Ramos (cell line): ENCODE results near the gene COL7A1.
"Not testable (repeated sequence)": the region's sequence is repeated elsewhere in the genome, so short reads cannot be mapped to it uniquely, and the experiment has no call there.

Experiments used
- in situ Hi-C: fragments of 300-500 bp; cut with MboI; formaldehyde crosslinking; loops from one replicate; pipeline ENCODE4 v1.14.3; 2022; ENCODE audit warnings: low sequenced_read_pairs; ENCODE audit not compliant: unreplicated experiment

The COL7A1 gene

DNA sequence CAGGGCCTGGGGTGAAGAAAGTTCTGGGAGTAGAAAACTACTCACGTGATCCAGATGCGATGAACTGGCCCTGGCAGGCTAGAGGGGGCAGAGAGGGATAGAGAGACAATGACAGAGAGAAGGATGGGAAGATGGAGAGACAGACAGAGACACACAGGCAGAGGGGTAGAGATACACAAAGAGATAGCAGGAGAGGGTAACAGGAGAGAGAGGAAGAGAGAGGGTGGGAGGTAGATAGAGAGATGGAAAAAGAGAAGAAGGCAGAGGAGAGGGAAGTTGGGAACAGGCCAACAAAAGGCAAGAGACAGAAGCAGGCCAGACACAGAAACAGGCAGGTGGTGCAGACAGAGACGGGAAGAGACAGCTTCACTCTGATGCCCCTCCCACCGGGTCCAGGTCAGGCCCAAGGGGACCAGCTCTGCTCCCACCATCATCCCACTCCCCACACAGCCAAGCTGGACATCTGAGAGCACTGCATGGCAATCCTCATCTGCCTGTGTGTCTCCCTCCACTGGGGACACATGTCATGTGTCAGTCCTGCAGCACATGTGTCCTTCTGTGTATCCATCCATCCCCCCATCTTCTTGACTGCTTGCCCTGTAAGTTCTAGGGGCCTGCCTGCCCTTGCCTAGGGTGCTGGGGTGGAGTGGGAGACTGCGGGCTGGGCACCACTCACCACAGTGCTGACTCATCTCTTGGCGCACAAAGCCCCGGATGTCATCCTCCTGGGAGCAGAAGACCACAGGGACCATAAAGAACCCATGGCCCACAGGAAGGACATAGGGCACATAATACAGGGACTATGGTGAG, 29.3 kb downstream of the COL7A1 start:
- in situ Hi-C loops: no loop called here

DNA sequence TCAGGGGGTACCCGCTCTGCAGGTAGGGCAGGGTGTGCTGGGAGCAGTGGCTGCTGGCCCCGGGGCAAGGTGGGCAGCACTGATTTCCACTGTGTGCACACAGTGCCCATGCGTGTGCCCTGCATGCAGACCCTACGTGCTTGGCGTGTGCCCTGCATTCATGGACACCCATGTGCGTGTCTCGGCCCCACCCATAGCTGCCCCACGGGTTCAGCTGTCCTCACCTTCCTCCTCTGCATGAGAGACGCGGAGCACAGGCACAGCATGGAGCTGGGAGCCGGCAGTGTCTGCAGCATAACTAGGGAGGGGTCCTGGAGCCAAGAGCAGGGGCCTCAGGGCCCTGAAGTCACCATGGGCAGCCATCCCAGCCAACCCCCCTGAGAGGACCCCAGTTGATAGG, 29.9 kb downstream of the COL7A1 start:
- in situ Hi-C loops: no loop called here

DNA sequence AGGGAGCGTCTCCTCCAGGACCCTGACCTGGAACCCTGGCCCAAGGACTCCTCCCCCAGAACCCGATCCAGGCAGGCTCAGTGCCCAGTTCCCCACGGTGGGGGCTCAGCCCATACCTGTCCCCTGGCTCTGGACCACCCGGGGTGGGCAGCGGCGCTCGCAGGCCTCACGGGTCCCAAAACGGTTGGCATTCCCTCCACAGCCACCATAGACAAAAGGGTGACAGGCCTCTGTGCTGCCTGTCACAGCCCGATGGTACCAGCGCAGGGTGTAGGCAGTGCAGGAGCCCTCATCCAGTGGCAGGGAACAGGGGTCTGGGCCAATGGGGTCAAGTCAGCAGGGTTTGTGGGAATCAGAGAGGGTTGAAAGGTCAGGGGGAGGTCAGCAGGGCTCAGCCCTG, 30.5 kb downstream of the COL7A1 start:
- in situ Hi-C loops: no loop called here

DNA sequence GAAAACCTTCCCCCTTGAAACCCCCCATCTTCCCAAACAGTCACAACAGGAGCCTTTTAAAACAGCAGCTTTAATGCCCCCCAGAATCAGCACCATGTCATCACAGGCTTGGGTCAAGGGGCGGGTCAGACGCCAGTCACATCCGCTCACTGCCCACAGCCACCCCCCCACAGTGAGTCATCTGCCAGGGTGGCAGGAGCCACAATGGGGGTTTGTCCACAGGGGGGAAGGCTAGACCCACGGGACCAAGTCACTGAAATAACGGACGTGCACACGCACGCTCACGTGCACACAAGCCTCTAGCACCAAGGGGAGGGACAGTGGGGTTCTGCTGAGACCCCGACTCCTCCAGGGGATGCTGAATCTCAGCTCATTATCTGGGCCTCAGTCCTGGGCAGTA, 31.1 kb downstream of the COL7A1 start:
- in situ Hi-C loops: no loop called here

DNA sequence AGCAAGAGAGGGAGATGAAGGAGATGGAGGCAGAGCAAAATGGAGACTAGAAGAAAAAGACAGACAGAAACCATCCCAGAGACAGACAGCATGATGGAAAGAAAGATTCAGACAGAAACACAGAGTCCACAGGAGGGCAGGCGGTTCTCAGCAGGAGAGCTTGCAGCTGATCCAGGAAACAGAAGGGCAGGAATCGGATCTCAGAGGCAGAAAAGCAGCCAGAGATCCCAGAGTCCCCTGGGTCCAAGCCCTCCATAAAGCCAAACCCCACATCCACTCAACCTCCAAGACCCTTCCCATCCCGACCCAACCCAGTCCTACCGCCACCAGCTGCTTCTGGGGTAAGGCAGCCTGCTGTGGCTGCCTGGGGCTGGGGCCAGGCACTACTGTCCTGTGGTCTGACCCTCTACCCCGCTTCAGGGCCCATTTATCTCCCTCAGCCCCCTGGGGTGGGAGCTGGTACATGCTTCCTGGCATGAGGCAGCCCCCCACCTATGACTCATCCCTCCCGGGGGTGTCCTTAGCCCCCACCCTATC, 31.7 kb downstream of the COL7A1 start, which contains the start of gene UCN2:
UCN2 (minus strand) TSS at position 400 of the 537 bp plus-strand sequence. CDS start 657 bp downstream, outside the sequence.
- in situ Hi-C loops: no loop called here

DNA sequence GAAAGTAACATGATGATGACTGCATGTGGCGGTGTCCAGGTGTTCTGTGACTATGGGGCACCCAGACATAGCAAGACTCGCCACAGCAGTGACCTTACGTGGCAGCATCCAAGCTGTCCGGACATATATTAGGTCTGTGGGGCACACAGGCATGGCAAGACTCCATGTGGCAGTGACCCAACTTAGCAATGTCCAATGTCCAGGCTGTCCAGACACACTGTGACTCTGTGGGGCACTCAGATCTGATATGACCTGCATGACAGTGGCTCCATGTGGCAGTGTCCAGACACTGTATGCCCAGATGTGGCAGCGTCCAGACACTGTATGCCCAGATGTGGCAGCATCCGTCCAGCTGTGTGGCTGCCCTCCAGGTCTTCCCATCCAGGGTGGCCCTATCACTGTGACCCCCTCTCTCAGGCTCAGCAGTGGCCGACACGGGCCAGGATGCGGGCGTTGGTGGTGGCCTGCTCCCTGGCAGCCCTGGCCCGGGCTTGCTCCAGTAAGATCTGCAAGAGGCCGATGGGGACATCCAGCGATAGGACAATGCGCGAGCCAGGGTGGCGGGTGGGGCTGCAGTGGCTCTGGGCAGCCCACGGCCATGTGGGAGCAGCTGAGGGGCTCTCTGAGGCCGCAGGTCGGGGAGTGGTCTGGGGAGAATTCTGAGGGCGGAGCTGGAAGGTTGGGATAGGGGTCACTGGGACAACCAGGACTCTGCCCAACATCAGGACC, 32.6 kb downstream of the COL7A1 start:
- in situ Hi-C loops: no loop called here

DNA sequence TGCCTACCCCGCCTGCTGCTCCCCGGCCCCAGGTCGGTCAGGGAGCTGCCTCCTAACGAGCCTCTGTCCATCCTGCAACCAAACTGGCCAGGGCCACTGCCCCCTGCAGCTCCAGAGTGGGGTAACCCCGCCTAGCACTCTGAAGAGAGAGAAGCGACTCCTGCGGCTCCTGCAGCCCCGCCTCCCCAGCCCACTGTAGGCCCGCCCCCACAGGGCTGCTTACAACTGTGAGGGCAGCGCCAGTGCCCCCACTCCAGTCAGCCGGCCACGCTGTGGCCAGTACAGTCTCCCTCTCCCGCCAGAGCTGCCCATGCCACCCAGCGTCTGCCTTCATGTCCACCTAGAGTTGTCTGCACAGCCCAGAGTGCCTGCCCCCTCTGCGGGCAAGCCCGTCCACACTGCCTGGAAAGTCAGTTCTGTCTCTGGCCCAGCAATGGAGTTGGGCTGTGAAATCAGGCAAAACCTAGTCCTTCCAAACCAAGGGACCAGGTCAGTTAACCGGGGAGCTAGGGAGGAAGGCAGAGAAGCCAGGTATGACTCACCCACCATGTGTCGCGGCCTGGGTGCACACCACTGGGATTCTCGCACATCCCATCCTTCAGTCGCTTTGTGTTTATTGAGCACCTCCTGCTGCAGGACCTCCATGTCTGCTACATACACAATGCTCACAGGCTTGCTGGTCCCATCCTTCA, 33.9 kb downstream of the COL7A1 start:
- in situ Hi-C loops: no loop called here

DNA sequence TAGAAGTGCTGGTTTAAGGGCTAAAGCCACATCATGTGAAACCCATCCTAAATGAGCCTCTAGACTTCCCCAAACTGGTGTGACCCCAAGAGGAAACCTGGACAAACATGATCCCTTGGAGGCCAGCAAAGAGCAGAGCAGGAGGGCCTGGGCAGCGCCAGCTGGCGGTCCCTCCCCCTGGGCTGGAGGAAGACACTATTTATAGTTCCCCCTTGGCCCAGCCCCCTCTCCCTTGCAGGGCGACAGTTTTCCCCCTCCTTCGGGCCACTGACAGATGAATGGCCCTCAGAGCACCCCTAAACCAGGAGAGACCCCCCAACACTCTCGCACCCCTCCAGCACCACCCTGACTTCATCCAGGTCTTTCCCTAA, 34.5 kb downstream of the COL7A1 start:
- in situ Hi-C loops: no loop called here

DNA sequence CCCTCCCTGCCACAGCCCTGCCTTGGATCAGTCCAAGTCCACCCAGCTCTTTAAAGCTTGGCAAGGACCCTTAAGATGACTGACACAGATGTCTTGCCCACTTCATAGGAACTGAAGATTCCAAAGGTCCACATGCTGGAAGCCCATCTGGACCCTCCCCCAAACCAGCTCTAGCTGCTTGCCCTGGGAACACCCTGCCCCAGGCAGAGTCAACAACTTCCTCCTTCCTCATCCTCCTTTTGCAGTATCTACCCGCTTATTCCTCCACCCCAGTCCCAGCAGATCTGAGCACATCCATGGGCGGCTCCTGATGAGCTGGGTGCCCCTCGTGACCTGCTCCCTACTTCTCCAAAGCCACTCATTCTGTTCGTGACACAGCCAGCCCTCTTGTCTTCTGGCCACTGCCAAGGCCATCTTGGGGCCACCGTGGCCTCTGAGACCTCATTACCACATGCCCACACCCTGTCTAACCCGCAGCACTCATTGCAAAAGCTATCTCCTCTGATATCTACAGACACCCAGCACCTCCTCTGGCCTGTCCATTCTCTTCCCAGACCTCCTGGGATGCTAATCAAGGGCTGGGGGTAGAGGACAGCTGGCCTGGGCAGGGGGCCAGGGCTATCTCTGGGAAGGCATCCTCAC, 36.5 kb downstream of the COL7A1 start:
- in situ Hi-C loops: no loop called here

DNA sequence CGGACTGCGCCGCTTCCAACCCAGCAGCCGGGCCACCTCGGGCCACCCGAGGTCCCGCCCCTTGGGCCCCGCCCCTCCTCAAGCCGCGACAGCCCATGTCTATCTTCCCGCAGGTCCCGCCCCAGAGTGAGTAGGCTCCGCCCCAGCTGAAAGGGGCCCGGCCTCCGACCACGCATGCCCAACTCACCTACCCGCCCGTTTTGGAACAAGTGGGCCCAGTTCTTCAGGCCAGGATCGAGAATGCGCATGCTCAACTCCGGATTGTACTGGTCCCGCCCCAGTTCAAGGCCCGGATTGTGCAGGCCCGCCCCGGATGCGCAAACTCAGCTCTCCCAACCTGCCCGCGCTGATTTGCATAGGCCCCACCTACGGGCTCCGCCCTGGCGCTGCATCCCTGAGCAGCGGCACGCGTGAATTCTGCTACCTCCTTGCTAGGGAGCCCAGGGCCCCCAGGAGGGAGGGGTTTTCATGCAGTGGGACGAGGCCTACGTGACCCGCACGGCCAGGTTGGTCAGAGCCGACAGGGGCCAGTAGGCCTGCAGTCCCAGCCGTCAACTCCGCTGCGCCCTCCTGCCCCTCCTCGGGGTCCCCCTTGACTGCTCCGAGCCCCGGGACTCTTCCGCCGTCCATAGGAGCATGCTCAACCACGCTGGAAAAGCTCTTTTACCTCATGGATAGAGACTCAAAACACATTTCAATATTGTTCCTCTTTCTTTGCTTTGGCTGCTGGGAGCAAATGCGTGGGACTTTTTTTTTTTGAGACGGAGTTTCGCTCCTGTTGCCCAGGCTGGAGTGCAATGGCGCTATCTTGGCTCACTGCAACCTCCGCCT, 38.1 kb downstream of the COL7A1 start, which contains the start of gene PFKFB4:
PFKFB4 (minus strand) TSS at position 8 of the 831 bp plus-strand sequence. CDS start 26 bp downstream, outside the sequence.
- in situ Hi-C loops: no loop called here

DNA sequence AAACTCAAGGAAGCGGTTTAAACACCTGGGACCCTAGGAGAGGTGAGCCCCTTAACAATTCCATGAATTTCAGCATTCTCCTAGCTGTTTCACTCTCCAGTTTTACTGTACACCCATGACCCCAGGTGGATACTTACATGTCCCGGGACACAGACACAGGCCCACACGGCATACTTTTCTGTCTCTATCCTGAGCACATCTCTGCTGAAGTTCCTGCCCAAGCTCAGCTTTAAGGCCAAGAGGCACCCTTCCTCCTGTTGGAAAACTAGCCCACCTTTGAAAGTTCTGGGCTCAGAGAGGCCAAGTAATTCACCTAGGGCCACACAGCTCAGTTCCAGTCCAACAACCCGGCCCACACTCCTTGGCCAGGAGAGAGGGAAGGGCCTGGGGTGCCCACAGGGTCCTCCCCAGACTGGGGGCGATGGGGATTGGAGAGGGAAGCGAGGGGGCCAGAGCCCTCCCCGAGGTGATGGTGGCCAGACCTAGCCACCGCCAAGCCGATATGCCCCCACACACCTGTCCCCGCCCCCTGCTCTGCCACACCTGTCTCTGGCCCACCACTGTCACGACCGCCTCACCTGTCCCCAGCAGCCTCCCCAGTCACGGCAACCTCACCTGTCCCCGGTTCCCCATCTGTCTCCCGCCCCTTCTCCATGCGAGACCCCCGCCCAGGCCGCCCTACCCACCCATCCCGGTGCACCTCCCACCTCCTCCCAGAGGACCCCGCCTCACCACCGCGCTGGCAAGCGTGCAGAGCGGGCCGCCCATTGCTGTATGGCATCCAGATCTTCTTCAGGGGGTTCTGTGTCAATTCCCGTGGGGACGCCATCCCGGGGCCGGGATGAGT, 39.0 kb downstream of the COL7A1 start:
- in situ Hi-C loops: no loop called here

DNA sequence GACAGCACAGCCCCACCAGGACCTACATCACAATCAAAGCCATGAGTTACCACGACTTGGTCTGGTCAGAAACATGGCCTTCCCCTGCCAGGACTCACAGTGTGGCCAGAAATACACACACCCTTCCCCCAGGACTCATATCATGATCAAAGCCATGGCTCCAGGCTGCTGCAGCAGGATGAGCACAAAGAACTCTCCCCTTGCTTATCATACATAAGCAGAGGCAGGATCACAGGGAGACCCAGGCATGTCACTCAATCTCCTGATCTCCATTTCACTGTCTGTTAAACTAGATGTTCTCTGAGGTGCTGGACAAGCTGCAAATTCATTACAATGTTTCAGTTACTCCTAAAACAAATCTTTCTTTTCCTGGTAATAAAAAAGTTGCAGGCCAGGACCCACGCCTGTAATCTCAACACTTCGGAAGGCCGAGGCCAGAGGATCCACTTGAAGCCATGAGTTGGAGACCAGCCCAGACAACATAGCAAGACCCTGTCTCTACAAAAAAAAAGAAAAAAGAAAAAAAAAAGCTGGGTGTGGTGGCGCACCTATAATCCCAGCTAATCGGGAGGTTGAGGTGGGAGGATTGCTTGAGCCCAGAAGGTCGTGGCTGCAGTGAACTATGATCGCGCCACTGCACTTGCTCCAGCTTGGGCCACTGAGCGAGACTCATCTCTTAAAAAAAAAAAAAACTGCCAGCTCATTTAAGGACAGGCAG, 39.7 kb downstream of the COL7A1 start:
- in situ Hi-C loops: no loop called here

DNA sequence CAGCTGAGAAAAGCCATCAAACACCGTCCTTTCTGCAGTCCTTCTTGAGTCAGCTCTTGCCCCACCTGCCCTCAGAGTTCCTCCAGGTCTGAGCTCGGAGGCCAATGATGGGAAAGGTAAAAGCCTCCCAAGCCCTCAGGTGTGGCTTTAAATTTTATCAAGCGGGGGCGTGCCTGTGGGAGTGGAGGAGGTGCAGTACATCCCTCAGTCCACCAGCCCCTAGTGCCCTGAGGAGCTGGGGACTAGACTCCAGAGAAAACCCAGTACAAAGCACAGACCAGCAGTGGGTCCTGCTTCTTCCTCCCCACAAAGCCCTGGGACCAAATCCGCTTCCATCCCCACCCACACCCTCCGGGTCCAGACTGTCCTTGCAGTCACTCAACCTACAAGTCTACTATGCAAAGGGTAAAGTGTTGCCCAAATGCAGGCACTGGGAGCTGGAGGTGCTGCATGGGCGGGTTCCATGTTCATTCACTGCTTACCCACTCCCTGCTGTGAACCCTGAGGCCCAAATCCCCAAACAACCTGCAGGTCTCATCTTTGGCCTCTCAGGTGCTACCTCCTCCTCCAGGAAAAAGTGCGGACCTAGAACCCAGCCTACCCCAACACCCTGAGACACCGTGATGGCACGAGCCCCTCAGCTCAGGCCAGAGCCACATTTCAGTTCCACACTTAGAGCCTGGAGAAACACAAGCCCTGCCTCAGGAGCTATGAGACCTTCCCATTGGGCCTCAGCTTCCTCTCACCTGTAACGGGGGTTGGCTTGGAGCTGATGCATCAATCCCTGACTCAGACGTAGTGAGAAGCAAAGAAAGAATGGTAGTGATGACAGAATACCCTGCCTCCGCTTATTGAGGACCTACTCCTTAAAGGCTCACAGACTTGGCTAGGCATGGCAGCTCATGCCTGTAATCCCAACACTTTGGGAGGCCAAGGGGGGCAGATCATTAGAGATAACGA, 41.0 kb downstream of the COL7A1 start:
- in situ Hi-C loops: no loop called here

DNA sequence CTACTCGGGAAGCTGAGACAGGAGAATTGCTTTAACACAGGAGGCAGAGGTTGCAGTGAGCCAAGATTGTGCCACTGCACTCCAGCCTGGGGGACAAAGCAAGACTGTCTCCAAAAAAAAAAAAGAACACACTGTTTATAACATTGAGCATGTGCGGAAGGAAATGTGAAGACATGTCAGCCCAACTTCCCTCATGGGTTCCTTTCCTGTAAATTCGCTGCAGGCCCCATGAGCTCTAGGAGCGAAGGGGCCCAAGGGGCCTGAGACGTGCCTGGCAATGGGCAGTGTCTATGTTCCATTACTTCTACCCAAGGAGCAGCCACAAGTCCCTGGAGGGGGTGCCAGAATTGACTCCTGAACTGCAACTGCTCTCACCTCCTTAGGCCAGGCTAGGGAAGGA, 41.8 kb downstream of the COL7A1 start:
- in situ Hi-C loops: no loop called here

DNA sequence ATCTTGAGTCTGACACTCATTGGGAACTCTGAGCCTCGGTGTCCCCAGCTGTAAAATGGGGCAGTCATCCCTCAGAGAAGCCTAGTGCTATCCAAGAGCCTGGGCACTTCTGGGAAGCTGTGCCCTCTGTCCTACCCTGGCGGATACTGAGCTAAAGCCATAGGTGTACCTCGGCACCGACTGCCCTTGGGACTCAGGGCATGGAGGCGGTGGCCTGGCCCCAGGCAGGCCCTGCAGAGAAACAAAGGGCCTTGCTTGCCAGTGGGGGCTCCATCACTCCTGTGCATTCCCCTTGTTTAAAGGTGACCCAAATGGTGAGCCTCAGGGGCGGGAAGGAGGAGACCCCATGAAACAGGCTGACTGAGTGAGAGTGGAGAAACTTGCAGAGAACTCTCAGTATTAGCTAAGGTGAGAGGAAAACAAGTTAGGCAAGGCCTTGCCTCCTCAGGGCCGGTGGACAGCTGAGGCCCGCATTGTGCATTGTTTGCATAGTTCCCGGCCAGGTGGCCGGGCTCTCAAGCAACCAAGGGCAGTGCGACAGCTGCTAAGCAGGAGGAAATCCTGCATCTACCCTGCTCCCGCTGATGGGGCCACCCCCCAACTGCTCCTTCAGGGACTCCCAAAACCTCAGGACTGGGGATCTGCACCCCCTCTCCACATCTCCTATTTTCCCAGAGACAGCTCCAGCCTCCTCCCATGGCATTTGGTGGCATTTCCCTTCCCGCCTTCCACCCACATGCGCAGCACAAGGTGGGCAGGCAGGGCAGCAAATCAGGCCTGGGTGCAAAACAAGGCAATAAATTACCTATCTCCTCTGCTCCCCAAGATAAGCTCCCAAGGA, 42.8 kb downstream of the COL7A1 start:
- in situ Hi-C loops: no loop called here

DNA sequence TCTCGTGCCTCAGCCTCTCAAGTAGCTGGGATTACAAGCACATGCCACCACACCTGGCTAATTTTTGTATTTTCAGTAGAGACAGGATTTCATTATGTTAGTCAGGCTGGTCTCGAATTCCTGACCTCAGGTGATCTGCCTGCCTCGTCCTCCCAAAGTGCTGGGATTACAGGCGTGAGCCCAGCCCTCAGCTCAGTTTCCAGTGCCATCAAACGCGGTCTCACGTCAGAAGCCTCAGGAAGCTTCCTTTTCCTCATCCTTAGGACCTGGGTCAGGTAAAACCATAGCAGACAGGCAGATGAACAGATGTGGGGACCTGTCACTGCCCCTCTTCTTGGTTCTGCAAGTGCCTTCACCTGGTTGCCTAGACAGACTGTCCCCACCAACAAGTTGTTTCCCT, 43.5 kb downstream of the COL7A1 start:
- in situ Hi-C loops: not testable (repeated sequence)
